MM.1S (cell line): ENCODE measurements around the gene NPC1.
A peak's percentile ranks its signal among the peaks of the same experiment; 100 is the strongest.
"Not testable (repeated sequence)": the region's sequence is repeated elsewhere in the genome, so short reads cannot be mapped to it uniquely, and the experiment has no call there.

Source experiments
- DNase-seq: peaks from one replicate; pipeline ENCODE4 v3.0.0-alpha.2; 2015
- H2AFZ ChIP-seq: fragments of 300-600 bp; sonication (generic); 2 replicates; pipeline ENCODE4 v1.6.0; 2016; ENCODE audit warnings: antibody characterized with exemption, low read length
- H3F3A ChIP-seq: fragments of 300-600 bp; sonication (generic); 2 replicates; pipeline ENCODE4 v1.6.1; 2016; ENCODE audit warnings: mild to moderate bottlenecking, antibody characterized with exemption, low read length, moderate library complexity, mixed read lengths; ENCODE audit not compliant: insufficient read depth
- H3K27ac ChIP-seq: fragments of 300-600 bp; sonication (generic); 2 replicates; pipeline ENCODE4 v1.5.1; 2016; ENCODE audit warnings: mild to moderate bottlenecking, low read length
- H3K27me3 ChIP-seq: fragments of 300-600 bp; sonication (generic); replicated peaks from 2 replicates; pipeline ENCODE4 v1.6.0; 2016; ENCODE audit warnings: low read length; ENCODE audit not compliant: insufficient read depth
- H3K36me3 ChIP-seq: fragments of 300-600 bp; sonication (generic); replicated peaks from 2 replicates; pipeline ENCODE4 v1.6.1; 2016; ENCODE audit warnings: mild to moderate bottlenecking, low read length, mixed read lengths; ENCODE audit not compliant: insufficient read depth
- H3K4me1 ChIP-seq: fragments of 300-600 bp; sonication (generic); 2 replicates; pipeline ENCODE4 v1.6.1; 2016; ENCODE audit warnings: low read length, mixed read lengths
- H3K4me2 ChIP-seq: fragments of 300-600 bp; sonication (generic); 2 replicates; pipeline ENCODE4 v1.6.0; 2016; ENCODE audit warnings: low read depth, low read length
- H3K4me3 ChIP-seq: fragments of 300-600 bp; sonication (generic); 2 replicates; pipeline ENCODE4 v1.5.1; 2016; ENCODE audit warnings: low read length, mixed read lengths
- H3K79me2 ChIP-seq: fragments of 300-600 bp; sonication (generic); 2 replicates; pipeline ENCODE4 v1.6.1; 2016; ENCODE audit warnings: mixed run types, low read length, mixed read lengths
- H3K9ac ChIP-seq: fragments of 300-600 bp; sonication (generic); 2 replicates; pipeline ENCODE4 v1.6.1; 2016; ENCODE audit warnings: low read length, mixed read lengths
- H3K9me2 ChIP-seq: fragments of 300-600 bp; sonication (generic); replicated peaks from 2 replicates; pipeline ENCODE4 v1.6.1; 2016; ENCODE audit warnings: mild to moderate bottlenecking, low read length, mixed read lengths; ENCODE audit not compliant: insufficient read depth
- H3K9me3 ChIP-seq: fragments of 300-600 bp; sonication (generic); replicated peaks from 2 replicates; pipeline ENCODE4 v1.6.1; 2016; ENCODE audit warnings: mild to moderate bottlenecking, low read length, mixed read lengths; ENCODE audit not compliant: insufficient read depth
- H4K20me1 ChIP-seq: fragments of 300-600 bp; sonication (generic); 2 replicates; pipeline ENCODE4 v1.6.1; 2016; ENCODE audit warnings: mild to moderate bottlenecking, low read length, moderate library complexity, mixed read lengths; ENCODE audit not compliant: insufficient read depth
- EZH2 ChIP-seq: fragments of 300-600 bp; sonication (generic); optimal IDR thresholded peaks from 2 replicates; pipeline ENCODE3; 2017; ENCODE audit warnings: low read depth, mild to moderate bottlenecking, antibody characterized with exemption, low read length, mixed read lengths
- EZH2phosphoT487 ChIP-seq: fragments of 300-600 bp; sonication (generic); IDR thresholded peaks from 2 replicates; pipeline ENCODE4 v1.6.1; 2018; ENCODE audit warnings: antibody characterized with exemption, low read length
- TF ChIP-seq, protein P1 (sequence below): fragments of 300-600 bp; sonication (generic); IDR thresholded peaks from 2 replicates; pipeline ENCODE4 v1.5.1; 2016; ENCODE audit warnings: antibody characterized with exemption, low read length, mixed read lengths

The NPC1 gene

DNA sequence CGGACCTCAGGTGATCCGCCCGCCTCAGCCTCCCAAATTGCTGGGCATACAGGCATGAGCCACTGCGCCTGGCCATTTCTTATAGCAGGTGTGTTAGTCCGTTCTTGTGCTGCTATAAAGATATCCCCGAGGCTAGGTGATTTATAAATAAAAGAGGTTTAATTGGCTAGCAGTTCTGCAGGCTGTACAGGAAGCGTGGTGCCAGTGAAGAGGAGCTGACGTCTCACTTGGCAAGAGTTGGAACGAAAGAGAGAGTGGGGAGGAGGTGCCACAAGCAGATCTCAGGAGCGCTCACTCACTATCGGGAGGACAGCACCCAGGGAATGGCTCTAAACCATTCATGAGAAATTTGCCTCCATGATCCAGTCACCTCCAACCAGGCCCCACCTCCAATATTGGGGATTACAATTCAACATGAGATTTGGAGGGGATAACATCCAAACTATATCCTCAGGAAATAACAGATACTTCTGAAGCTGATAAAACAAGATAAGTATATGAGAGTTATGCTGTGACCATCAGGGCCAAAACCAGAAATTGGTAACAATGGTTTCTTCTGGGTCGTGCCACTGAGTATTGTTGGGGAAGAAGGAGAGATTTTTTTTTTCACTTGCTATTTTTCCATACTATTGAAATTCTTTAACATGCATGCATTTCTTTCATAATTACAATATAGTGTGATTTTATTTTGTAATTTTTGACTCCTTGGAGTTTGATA is 90.4 kb downstream of the NPC1 start:
- H3K9me3 ChIP-seq = no peaks in the 10 kb centered on the region
- no peaks in the 10 kb centered on the region for H3K27me3 ChIP-seq
- H3K79me2 ChIP-seq = no peaks in the 10 kb centered on the region
- H3K27ac ChIP-seq = peak overlapping the region; percentile 31; the same call in 1 of the 2 replicates
- peak; percentile 49 for DNase-seq
- H4K20me1 ChIP-seq = no peaks in the 10 kb centered on the region
- no peaks in the 10 kb centered on the region for H3K9me2 ChIP-seq
- no peaks in the 10 kb centered on the region for H3K36me3 ChIP-seq
- peak overlapping the region; percentile 18; the same call in 1 of the 2 replicates for H3K4me2 ChIP-seq
- H3F3A ChIP-seq = no peaks in the 10 kb centered on the region
- TF ChIP-seq EZH2phosphoT487 (no peak), EZH2 (no peak)
- TF ChIP-seq, protein P1, sequence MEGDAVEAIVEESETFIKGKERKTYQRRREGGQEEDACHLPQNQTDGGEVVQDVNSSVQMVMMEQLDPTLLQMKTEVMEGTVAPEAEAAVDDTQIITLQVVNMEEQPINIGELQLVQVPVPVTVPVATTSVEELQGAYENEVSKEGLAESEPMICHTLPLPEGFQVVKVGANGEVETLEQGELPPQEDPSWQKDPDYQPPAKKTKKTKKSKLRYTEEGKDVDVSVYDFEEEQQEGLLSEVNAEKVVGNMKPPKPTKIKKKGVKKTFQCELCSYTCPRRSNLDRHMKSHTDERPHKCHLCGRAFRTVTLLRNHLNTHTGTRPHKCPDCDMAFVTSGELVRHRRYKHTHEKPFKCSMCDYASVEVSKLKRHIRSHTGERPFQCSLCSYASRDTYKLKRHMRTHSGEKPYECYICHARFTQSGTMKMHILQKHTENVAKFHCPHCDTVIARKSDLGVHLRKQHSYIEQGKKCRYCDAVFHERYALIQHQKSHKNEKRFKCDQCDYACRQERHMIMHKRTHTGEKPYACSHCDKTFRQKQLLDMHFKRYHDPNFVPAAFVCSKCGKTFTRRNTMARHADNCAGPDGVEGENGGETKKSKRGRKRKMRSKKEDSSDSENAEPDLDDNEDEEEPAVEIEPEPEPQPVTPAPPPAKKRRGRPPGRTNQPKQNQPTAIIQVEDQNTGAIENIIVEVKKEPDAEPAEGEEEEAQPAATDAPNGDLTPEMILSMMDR = no peak
- peaks cover 11% of the 10 kb centered on the region; the same call in 1 of the 2 replicates for H3K4me1 ChIP-seq
- no peak overlapping the region for H2AFZ ChIP-seq
- no peak overlapping the region for H3K4me3 ChIP-seq
- no peak overlapping the region for H3K9ac ChIP-seq

DNA sequence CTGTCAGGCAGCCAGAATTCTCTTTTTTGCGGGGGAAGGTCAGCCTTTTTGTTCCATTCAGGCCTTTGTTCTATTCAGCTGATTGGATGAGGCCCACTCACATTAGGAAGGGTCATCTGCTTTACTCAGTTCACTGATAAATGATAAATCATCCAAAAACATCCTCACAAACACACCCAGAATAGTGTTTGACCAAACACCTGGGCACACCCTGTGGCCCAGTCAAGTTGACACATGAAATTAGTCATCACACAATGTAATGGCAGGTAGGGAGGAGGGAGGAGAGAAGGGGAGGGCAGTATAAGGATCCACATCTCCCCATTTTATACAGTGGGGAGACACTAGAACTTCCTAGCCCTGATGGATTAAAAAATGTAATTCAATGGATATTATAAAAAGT is 91.3 kb downstream of the NPC1 start:
- Histone ChIP-seq H3K9me3 (no peaks in the 10 kb centered on the region), H3F3A (no peaks in the 10 kb centered on the region), H3K9ac (no peak overlapping the region), H3K9me2 (no peaks in the 10 kb centered on the region), H2AFZ (no peak overlapping the region), H3K4me3 (no peak overlapping the region), H3K27ac (peak overlapping the region; percentile 31; the same call in 1 of the 2 replicates), H4K20me1 (no peaks in the 10 kb centered on the region), H3K79me2 (no peaks in the 10 kb centered on the region), H3K4me1 (peaks cover 11% of the 10 kb centered on the region; the same call in 1 of the 2 replicates), H3K27me3 (no peaks in the 10 kb centered on the region), H3K4me2 (peak overlapping the region; percentile 18; the same call in 1 of the 2 replicates), H3K36me3 (no peaks in the 10 kb centered on the region)
- TF ChIP-seq, protein P1 = no peak
- no peak for TF ChIP-seq EZH2
- TF ChIP-seq EZH2phosphoT487 = no peak
- no peak for DNase-seq

DNA sequence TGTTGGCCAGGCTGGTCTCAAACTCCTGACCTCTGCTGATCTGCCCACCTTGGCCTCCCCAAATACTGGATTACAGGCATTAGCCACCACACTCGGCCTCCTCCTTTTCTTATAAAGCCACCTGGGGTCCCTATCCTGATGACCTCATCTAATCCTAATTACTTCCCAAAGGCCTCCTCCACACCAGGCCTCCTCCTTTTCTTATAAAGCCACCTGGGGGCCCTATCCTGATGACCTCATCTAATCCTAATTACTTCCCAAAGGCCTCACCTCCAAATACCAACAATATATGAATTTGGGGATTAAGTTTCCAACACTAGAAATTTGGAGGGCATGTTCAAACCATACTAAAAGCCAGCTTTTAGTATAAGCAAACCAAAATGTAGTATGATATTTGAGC is 92.7 kb downstream of the NPC1 start:
- no peaks in the 10 kb centered on the region for H3K27me3 ChIP-seq
- no peaks in the 10 kb centered on the region for H3K9me2 ChIP-seq
- no peaks in the 10 kb centered on the region for H4K20me1 ChIP-seq
- H3F3A ChIP-seq = peaks cover 2% of the 10 kb centered on the region; the same call in 1 of the 2 replicates
- H3K4me1 ChIP-seq = peaks cover 4% of the 10 kb centered on the region; the same call in 1 of the 2 replicates
- DNase-seq = no peak
- TF ChIP-seq, protein P1 = no peak
- TF ChIP-seq EZH2phosphoT487 = no peak
- TF ChIP-seq EZH2 = no peak
- no peak overlapping the region for H3K4me3 ChIP-seq
- no peaks in the 10 kb centered on the region for H3K79me2 ChIP-seq
- no peak overlapping the region for H3K27ac ChIP-seq
- no peak overlapping the region for H2AFZ ChIP-seq
- H3K9me3 ChIP-seq = no peaks in the 10 kb centered on the region
- H3K9ac ChIP-seq = no peak overlapping the region
- H3K36me3 ChIP-seq = no peaks in the 10 kb centered on the region
- H3K4me2 ChIP-seq = no peak overlapping the region

DNA sequence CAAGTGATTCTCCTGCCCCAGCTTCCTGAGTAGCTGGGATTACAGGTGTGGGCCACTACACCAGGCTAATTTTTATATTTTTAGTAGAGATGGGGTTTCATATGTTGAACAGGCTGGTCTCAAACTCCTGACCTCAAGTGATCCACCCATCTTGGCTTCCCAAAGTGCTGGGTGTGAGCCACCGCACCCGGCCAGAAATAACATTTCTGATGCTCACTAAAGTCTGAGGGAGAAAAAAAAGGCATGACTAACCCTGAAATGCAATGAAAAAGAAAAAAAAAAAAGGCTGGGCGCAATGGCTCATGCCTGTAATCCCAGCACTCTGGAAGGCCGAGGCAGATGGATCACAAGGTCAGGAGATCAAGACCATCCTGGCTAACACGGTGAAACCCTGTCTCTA is 96.7 kb downstream of the NPC1 start:
- H4K20me1 ChIP-seq, H3K9me3 ChIP-seq, H3K4me3 ChIP-seq, H3K4me1 ChIP-seq, H3K9ac ChIP-seq, H3K27ac ChIP-seq, H2AFZ ChIP-seq, DNase-seq, H3K9me2 ChIP-seq, H3K36me3 ChIP-seq, H3K27me3 ChIP-seq, H3K79me2 ChIP-seq, H3K4me2 ChIP-seq: not testable (repeated sequence)
- H3F3A ChIP-seq = peaks cover 21% of the 10 kb centered on the region
